GM12865 (cell line): ENCODE data around the gene GALNT18.
A peak's percentile ranks its signal among the peaks of the same experiment; 100 is the strongest.

Experiments used
- DNase-seq: peaks from one replicate; pipeline ENCODE4 v3.0.0; 2010; ENCODE audit warnings: low read depth
- H3K4me3 ChIP-seq: 2 replicates; pipeline ENCODE4 v1.5.1; 2011; ENCODE audit warnings: mild to moderate bottlenecking, low read depth, low read length, control low read depth
- CTCF ChIP-seq: IDR thresholded peaks from 2 replicates; pipeline ENCODE4 v1.5.1; 2011; ENCODE audit warnings: low read length, control low read depth, low read depth, inconsistent platforms; ENCODE audit not compliant: insufficient read depth; ENCODE audit errors: missing control alignments

Gene GALNT18

GRCh38 chr11:11263238-11264005, 358.4 kb downstream of the GALNT18 start:
- peak; percentile 17 for DNase-seq
- no peak for TF ChIP-seq CTCF
- H3K4me3 ChIP-seq, result no peak overlapping the region

- H3K4me3 ChIP-seq, result no peak overlapping the region
- TF ChIP-seq CTCF, result no peak
- no peak for DNase-seq
Observed at GRCh38 chr11:11262171-11262920, 359.5 kb downstream of the GALNT18 start.

GRCh38 chr11:11261629-11262028, 360.2 kb downstream of the GALNT18 start:
- peak overlapping the region; percentile 33 for H3K4me3 ChIP-seq
- TF ChIP-seq CTCF, result no peak

GRCh38 chr11:11260903-11261302, 360.9 kb downstream of the GALNT18 start:
- DNase-seq, result no peak
- TF ChIP-seq CTCF, result no peak
- H3K4me3 ChIP-seq, result peak overlapping the region; percentile 33

More at GRCh38 chr11:11261629-11262028, 360.2 kb downstream of the GALNT18 start:
- DNase-seq, result peak; percentile 62

- no peak for TF ChIP-seq CTCF
- no peak for DNase-seq
- H3K4me3 ChIP-seq, result no peak overlapping the region
Observed at GRCh38 chr11:11253995-11254394, 367.8 kb downstream of the GALNT18 start.

GRCh38 chr11:11253497-11253896, 368.3 kb downstream of the GALNT18 start:
- H3K4me3 ChIP-seq, result no peak overlapping the region
- no peak for DNase-seq
- TF ChIP-seq CTCF, result no peak

GRCh38 chr11:11252403-11252802, 369.4 kb downstream of the GALNT18 start:
- DNase-seq, result peak; percentile 36
- no peak for TF ChIP-seq CTCF
- H3K4me3 ChIP-seq, result no peak overlapping the region
